ENCODE measurements around the gene SMYD4. TPM values are rescaled to one million over a fixed set of nuclear protein-coding genes. Genes with fewer than 3 reads are reported as not detected.

The SMYD4 gene
- total and polyA plus RNA-seq, 10 of the 15 experiments (the other 5 are each of a cell fraction or from before 2014, with no cell fraction given) = 2.1 to 18.8 (median 13.7) TPM

DNA sequence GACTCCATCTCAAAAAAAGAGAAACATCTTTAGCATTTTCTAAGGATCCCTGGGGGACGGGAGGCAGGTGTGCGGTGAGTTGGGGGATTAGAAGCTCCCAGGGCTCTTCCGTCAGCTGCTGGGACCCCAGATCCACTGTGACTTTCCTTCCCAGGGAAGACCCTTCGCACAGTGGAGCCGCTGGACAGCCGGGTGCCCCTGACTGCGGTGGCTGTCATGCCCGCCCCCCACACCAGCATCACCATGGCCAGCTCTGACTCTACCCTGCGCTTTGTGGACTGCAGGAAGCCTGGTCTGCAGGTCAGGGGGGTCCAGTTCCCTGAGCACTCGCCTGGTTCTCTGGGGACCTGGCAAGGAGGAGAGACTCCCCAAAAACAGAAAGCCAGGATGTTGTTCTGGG, 94.3 kb downstream of the SMYD4 start (continued):
- TF ChIP-seq, protein P1, sequence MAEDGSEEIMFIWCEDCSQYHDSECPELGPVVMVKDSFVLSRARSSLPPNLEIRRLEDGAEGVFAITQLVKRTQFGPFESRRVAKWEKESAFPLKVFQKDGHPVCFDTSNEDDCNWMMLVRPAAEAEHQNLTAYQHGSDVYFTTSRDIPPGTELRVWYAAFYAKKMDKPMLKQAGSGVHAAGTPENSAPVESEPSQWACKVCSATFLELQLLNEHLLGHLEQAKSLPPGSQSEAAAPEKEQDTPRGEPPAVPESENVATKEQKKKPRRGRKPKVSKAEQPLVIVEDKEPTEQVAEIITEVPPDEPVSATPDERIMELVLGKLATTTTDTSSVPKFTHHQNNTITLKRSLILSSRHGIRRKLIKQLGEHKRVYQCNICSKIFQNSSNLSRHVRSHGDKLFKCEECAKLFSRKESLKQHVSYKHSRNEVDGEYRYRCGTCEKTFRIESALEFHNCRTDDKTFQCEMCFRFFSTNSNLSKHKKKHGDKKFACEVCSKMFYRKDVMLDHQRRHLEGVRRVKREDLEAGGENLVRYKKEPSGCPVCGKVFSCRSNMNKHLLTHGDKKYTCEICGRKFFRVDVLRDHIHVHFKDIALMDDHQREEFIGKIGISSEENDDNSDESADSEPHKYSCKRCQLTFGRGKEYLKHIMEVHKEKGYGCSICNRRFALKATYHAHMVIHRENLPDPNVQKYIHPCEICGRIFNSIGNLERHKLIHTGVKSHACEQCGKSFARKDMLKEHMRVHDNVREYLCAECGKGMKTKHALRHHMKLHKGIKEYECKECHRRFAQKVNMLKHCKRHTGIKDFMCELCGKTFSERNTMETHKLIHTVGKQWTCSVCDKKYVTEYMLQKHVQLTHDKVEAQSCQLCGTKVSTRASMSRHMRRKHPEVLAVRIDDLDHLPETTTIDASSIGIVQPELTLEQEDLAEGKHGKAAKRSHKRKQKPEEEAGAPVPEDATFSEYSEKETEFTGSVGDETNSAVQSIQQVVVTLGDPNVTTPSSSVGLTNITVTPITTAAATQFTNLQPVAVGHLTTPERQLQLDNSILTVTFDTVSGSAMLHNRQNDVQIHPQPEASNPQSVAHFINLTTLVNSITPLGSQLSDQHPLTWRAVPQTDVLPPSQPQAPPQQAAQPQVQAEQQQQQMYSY (CRISPR knock-in tag; IDR thresholded peaks at IDR 0.05) = no peak
- TF ChIP-seq RCOR1 (conservative IDR thresholded peaks at IDR 0.05; ENCODE audit: low read depth, low read length) (no peak), ESRRA (IDR thresholded peaks at IDR 0.05; ENCODE audit: low read length) (no peak), LARP7 (IDR thresholded peaks at IDR 0.05) (no peak)

DNA sequence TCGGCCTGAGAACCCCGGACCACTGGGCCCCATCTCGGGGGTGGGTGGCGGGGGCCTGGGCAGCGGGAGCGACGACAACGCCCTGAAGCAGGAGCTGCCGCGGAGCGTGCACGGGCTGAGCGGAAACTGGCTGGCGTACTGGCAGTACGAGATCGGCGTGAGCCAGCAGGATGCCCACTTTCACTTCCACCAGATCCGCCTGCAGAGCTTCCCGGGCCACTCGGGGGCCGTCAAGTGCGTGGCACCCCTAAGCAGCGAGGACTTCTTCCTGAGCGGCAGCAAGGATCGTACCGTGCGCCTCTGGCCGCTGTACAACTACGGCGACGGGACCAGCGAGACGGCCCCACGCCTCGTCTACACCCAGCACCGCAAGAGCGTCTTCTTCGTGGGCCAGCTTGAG, 95.9 kb downstream of the SMYD4 start:
- no peak overlapping the region for H3K27ac ChIP-seq (ENCODE audit: control insufficient read depth, insufficient read depth)
- no peaks in the 10 kb centered on the region for H3K9me3 ChIP-seq (replicated peaks; ENCODE audit: control insufficient read depth, insufficient read depth, low read length)
- ChIA-PET SMC1A (ENCODE audit: uncharacterized antibody, unreplicated experiment) (no interaction called here), POLR2A (no interaction called here), CTCF (interaction anchor here (1.2 kb wide), 1 partner anchor 13 kb away, joined by 5 read pairs; no protein-coding TSS in a partner anchor), RAD21 (ENCODE audit: unreplicated experiment) (no interaction called here)
- no peaks in the 10 kb centered on the region for H3K79me2 ChIP-seq (ENCODE audit: control insufficient read depth, insufficient read depth, low read length)
- intact Hi-C loops (cut with micrococcal nuclease; ENCODE audit: unreplicated experiment) = no loop called here
- no peak overlapping the region for H2AFZ ChIP-seq (ENCODE audit: control insufficient read depth, low read depth, low read length)
- no peak overlapping the region for H3K4me3 ChIP-seq
- H3K9ac ChIP-seq (ENCODE audit: control insufficient read depth, insufficient read depth, low read length) = no peak overlapping the region
- H3K27me3 ChIP-seq (replicated peaks in 1 of 2; ENCODE audit: control insufficient read depth in 2 of 2, insufficient read depth in 2 of 2, low read length in 1 of 2) = no peaks in the 10 kb centered on the region
- WGBS (ENCODE audit: insufficient coverage, insufficient replicate concordance, low lambda C conversion rate, missing lambda C conversion rate) = 94% methylated on average over 38 of the region's 38 CpGs
- FAIRE-seq = no peak
- H3K36me3 ChIP-seq (ENCODE audit: control insufficient read depth in 2 of 2, insufficient read depth in 2 of 2, low read length in 1 of 2) = no peaks in the 10 kb centered on the region; a peak in 1 of 4 replicates
- peaks cover 22% of the 10 kb centered on the region for H3K4me1 ChIP-seq (ENCODE audit: control insufficient read depth, insufficient read depth, low read length)
- H4K20me1 ChIP-seq (ENCODE audit: control insufficient read depth, insufficient read depth) = no peaks in the 10 kb centered on the region
- no TSS peak for BruUV-seq (replicated peaks)
- no peak for ATAC-seq
- in situ Hi-C loops (cut with MboI) = no loop called here
- no peak for DNase-seq (ENCODE audit: low read depth, low spot score)
- H3K4me2 ChIP-seq (ENCODE audit: control insufficient read depth, insufficient read depth) = no peak overlapping the region
- TF ChIP-seq, protein P2, sequence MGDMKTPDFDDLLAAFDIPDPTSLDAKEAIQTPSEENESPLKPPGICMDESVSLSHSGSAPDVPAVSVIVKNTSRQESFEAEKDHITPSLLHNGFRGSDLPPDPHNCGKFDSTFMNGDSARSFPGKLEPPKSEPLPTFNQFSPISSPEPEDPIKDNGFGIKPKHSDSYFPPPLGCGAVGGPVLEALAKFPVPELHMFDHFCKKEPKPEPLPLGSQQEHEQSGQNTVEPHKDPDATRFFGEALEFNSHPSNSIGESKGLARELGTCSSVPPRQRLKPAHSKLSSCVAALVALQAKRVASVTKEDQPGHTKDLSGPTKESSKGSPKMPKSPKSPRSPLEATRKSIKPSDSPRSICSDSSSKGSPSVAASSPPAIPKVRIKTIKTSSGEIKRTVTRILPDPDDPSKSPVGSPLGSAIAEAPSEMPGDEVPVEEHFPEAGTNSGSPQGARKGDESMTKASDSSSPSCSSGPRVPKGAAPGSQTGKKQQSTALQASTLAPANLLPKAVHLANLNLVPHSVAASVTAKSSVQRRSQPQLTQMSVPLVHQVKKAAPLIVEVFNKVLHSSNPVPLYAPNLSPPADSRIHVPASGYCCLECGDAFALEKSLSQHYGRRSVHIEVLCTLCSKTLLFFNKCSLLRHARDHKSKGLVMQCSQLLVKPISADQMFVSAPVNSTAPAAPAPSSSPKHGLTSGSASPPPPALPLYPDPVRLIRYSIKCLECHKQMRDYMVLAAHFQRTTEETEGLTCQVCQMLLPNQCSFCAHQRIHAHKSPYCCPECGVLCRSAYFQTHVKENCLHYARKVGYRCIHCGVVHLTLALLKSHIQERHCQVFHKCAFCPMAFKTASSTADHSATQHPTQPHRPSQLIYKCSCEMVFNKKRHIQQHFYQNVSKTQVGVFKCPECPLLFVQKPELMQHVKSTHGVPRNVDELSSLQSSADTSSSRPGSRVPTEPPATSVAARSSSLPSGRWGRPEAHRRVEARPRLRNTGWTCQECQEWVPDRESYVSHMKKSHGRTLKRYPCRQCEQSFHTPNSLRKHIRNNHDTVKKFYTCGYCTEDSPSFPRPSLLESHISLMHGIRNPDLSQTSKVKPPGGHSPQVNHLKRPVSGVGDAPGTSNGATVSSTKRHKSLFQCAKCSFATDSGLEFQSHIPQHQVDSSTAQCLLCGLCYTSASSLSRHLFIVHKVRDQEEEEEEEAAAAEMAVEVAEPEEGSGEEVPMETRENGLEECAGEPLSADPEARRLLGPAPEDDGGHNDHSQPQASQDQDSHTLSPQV (IDR thresholded peaks at IDR 0.05) = no peak
- TF ChIP-seq PAX8 (IDR thresholded peaks at IDR 0.05) (no peak), ATF7 (IDR thresholded peaks at IDR 0.05; ENCODE audit: low read depth) (no peak), SMC3 (IDR thresholded peaks at IDR 0.05; ENCODE audit: borderline replicate concordance, low read length) (no peak), PML (IDR thresholded peaks at IDR 0.05; ENCODE audit: low read length) (no peak), SRF (IDR thresholded peaks at IDR 0.05; ENCODE audit: low read depth in 2 of 2, low read length in 2 of 2) (no peak), FOS (IDR thresholded peaks at IDR 0.05; ENCODE audit: borderline replicate concordance, extremely low read depth, insufficient read length) (no peak)
- TF ChIP-seq, protein P3, sequence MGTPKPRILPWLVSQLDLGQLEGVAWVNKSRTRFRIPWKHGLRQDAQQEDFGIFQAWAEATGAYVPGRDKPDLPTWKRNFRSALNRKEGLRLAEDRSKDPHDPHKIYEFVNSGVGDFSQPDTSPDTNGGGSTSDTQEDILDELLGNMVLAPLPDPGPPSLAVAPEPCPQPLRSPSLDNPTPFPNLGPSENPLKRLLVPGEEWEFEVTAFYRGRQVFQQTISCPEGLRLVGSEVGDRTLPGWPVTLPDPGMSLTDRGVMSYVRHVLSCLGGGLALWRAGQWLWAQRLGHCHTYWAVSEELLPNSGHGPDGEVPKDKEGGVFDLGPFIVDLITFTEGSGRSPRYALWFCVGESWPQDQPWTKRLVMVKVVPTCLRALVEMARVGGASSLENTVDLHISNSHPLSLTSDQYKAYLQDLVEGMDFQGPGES (IDR thresholded peaks at IDR 0.05) = no peak

All from GM12878 (cell line).